GM20000 (cell line): ENCODE measurements around the gene RIPK4.

Source experiments
- DNase-seq: peaks from one replicate; pipeline ENCODE4 v3.0.0; 2012; ENCODE audit warnings: low spot score
- TF ChIP-seq, protein P1 (sequence below): IDR thresholded peaks from 2 replicates; pipeline ENCODE4 v1.5.1; 2012; ENCODE audit warnings: mild to moderate bottlenecking, control low read depth; ENCODE audit errors: extremely low read depth, missing control alignments

RIPK4 gene

DNA sequence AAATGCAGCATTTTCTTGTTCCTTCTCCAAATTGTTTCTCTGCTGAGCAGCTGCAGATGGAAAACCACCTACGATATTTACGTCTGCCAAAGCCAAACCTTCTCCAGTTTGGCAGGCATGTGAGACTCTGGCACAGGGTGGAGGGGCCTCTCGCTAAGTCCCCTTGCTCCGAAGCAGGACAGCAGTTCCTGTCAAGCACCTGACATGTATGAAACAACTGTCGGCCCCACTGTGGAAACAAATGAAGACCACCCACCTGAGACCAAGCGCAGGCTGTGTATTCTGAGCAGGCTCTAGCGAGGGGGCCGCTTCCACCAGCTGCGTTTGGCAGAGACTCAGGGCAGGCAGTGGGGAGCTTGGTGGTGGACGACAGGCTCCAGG is 74.7 kb downstream of the RIPK4 start:
- TF ChIP-seq, protein P1, sequence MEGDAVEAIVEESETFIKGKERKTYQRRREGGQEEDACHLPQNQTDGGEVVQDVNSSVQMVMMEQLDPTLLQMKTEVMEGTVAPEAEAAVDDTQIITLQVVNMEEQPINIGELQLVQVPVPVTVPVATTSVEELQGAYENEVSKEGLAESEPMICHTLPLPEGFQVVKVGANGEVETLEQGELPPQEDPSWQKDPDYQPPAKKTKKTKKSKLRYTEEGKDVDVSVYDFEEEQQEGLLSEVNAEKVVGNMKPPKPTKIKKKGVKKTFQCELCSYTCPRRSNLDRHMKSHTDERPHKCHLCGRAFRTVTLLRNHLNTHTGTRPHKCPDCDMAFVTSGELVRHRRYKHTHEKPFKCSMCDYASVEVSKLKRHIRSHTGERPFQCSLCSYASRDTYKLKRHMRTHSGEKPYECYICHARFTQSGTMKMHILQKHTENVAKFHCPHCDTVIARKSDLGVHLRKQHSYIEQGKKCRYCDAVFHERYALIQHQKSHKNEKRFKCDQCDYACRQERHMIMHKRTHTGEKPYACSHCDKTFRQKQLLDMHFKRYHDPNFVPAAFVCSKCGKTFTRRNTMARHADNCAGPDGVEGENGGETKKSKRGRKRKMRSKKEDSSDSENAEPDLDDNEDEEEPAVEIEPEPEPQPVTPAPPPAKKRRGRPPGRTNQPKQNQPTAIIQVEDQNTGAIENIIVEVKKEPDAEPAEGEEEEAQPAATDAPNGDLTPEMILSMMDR = no peak
- no peak for DNase-seq

DNA sequence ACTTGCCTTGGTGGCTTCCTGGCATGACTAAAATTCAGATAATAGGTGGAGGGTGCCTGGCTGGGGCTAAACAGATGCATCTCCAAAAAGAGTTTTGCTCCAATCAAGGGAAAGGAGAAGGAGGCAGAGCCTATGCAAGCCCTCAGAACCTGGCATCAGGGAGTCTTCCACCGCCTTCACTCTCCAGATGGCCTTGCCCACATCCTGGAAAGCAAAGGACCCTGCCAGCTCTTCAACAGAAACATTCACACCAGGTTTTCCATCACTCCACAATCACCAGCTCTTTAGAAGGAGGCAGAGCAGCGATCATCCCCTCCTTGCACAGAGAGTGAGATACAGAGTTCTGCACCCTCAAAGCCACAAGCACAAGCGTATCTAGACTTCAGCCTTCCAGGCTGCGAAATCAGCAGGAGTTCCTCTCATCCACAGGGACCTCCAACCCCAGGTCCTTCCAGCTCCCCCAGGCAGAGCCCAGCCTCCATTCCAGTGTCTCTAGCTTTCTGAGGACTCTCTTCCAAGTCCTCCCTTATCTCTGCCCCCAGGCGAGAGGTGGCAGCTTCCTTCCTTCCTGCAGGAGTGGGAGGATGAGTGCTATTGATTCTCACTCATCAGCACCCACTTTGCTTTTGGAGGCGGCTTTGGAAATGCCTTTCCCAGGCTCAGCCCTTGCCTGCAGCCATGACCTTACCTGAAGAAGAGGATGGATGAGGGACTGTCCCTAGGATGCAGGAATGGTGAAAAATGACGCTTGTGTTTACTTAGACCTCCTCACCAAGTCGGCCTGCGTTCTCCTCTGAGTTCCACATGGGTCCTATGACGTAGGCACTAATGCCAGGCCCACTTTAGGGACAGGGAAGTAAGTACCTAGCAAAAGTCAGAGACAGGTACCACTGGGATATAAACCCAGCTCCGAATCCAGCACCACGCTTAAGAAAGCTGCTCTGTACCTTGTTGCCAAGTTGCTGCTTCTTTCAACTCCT is 75.4 kb downstream of the RIPK4 start:
- DNase-seq = no peak
- TF ChIP-seq, protein P1 = no peak
